GM21367 (cell line): ENCODE data around the gene ZSWIM4.
A peak's percentile ranks its signal among the peaks of the same experiment; 100 is the strongest.
"Not testable (repeated sequence)": the region's sequence is repeated elsewhere in the genome, so short reads cannot be mapped to it uniquely, and the experiment has no call there.

ENCODE experiments used
- ATAC-seq: cut with Tn5 transposase; IDR thresholded peaks from one replicate; pipeline ENCODE4 v1.9.1; 2021; ENCODE audit not compliant: unreplicated experiment

Gene ZSWIM4

GRCh38 chr19:13778398-13778797 is 16.8 kb upstream of the ZSWIM4 start:
- ATAC-seq = no peak

DNA sequence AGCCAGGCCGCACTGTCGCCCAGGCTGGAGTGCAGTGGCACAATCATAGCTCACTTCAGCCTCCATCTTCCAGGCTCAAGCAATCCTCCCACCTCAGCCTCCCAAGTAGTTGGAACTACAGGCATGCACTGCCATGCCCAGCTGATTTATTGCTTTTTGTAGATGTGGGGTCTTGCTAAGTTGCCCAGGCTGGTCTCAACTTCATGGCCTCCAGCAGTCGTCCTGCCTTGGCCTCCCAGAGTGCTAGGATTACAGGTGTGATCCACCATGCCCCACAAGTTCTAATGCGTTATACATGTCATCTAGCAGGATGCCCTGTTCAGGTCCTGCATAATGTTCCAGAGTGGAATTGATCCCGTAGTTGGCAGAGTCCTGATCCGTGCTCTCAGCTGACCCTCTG is 16.4 kb upstream of the ZSWIM4 start:
- no peak for ATAC-seq

- ATAC-seq = not testable (repeated sequence)
Measured at GRCh38 chr19:13779794-13780193, 15.4 kb upstream of the ZSWIM4 start.

- ATAC-seq = no peak
Measured at GRCh38 chr19:13781547-13781946, 13.7 kb upstream of the ZSWIM4 start.

GRCh38 chr19:13782537-13782936 is 12.7 kb upstream of the ZSWIM4 start:
- ATAC-seq = no peak

- no peak for ATAC-seq
Measured at GRCh38 chr19:13783565-13784500, 11.4 kb upstream of the ZSWIM4 start.

DNA sequence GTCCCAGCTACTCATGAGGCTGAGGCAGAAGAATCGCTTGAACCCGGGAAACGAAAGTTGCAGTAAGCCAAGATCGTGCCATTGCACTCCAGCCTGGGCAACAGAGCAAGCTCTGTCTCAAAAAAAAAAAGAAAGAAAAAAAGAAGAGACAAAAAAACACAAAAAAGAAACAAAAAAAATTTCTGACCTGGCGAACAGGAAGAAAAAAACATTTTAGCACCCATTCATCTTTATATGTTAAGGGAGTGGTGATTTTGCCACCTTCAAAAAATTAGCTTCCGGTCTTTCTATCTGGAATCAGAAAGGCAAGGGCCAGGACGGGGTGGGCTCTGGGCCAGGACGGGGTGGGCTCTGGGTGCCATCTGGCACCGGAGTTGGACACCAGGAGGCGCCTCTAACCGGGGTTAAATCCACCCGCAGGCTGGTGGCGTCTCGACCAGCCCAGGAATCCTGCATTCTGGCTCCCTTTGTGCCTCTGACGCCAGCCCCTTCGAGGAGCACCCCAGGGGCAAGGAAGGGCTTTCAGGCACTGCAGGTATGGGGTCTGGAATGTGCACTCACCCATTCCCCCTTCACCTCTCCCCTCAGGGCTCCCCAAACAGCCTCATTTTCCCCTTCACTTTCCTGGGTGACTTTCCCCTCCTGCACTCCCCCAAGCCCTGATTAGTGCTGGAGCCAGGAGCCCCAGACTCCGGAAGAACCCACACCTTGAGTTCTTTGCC is 10.4 kb upstream of the ZSWIM4 start:
- ATAC-seq = no peak

GRCh38 chr19:13788991-13789390 is 6.3 kb upstream of the ZSWIM4 start:
- no peak for ATAC-seq

DNA sequence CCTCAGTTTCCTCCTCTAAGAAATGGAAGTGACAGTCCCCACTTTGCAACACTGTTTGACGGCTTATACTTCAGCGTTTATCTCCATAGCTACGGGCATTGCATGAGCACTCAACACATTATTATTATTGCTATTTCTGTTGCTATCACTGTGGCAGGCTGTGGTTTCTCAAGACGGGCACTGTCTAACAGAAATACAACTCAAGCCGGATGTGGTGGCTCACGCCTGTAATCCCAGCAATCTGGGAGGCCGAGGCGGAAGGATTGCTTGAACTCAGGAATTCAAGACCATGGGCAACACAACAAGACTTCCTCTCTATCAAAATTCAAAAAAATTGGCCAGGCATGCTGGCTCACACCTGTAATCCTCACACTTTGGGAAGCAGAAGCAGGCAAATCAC is 4.9 kb upstream of the ZSWIM4 start:
- no peak for ATAC-seq

- ATAC-seq = not testable (repeated sequence)
Measured at GRCh38 chr19:13793317-13793716, 1.9 kb upstream of the ZSWIM4 start.

- ATAC-seq = no peak
Measured at GRCh38 chr19:13794398-13794756, 866 bp upstream of the ZSWIM4 start.

DNA sequence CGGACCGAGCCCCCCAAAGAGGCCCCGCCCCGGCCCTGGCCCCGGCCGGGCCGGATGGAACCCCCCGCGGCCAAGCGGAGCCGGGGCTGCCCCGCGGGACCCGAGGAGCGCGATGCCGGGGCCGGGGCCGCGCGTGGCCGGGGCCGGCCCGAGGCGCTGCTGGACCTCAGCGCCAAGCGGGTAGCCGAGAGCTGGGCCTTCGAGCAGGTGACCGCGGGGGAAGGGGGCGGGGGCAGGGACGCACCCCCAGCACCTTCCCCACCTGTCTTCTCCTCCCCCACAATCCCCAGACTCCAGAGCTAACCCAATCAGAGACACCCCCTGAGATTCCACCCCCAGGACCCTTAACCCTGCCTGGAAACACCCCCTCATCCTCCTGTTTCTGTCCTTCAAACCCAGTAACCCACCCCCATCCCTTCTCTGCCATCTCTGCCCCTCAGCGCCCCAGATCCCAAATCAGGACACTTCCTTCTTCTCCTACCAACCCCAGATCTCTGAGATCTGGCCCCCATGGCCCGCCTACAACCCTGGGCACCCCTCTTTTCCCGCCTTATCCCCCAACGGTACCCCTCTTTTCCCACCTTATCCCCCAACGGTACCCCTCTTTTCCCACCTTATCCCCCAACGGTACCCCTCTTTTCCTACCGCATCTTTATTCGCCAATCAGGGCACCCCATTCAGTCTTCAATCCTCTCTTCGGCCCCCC is 505 bp downstream of the ZSWIM4 start:
- ATAC-seq = peak; percentile 19

DNA sequence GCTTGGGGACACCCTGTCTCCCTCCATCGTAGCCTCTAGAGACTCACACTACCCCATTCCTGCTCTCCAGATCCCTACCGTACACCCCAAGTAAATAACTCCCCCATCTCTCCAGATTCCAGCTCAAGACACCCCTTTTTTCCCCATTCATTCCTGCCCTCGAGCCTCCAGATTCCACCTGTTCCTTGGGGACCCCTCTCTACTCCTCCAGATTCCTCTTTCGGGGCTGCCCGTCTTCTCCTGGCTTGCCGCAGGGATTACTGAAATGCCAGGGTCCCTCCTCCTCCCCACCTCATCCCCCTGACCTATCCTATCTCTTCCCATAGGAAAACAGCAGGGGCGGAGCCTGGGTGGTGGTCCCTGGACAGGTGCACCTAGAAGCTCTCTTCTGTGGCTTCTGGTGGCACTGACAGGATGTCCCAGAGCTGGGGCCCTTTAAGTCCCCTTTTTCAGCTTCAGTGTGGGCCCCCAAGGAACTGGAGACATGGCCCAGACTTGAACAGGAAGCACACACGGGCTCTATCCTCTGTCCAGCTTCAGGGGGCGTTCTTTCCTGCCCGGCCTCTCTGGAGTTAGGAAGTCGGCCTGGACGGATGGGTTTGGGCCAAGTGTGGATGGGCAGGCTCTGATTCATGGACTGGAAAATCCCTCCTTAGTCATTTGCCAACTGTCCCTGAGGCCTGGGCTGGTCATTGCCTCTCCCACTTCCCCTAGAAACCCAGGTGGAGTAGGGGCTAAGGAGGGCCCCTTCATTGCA is 1.2 kb downstream of the ZSWIM4 start:
- ATAC-seq = no peak

- ATAC-seq = no peak
Measured at GRCh38 chr19:13797058-13797440, 1.8 kb downstream of the ZSWIM4 start.

- no peak for ATAC-seq
Measured at GRCh38 chr19:13797870-13798269, 2.6 kb downstream of the ZSWIM4 start.

GRCh38 chr19:13799669-13800068 is 4.4 kb downstream of the ZSWIM4 start:
- ATAC-seq = no peak

DNA sequence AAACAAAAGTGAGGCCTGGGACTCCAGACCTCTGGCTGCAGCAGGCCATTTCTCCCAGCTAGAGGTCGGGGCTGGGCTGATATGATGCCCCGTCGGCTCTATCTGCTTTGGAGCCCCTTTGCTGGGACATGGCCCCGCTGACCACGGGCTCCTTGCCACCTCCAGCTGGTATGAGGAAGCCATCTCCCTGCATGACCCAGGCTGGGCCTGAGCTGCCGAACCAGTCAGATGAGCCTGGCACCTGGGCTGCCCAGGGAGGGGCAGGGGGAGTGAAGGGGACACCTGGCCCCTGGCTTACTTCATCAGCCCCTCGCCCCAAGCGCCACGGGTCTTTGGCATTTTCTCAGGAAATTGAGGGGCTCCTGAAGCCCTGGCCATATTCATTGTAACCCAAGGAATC is 7.8 kb downstream of the ZSWIM4 start:
- ATAC-seq = no peak

- no peak for ATAC-seq
Measured at GRCh38 chr19:13804830-13805683, 9.8 kb downstream of the ZSWIM4 start.

GRCh38 chr19:13806728-13807127 is 11.5 kb downstream of the ZSWIM4 start:
- ATAC-seq = no peak

- no peak for ATAC-seq
Measured at GRCh38 chr19:13807421-13808021, 12.3 kb downstream of the ZSWIM4 start.
